HG03135 (cell line): ENCODE results near the gene UNC80.

Experiments
- ATAC-seq: cut with Tn5 transposase; IDR thresholded peaks from one replicate; pipeline ENCODE4 v1.9.1; 2021; ENCODE audit warnings: mild to moderate bottlenecking, moderate library complexity; ENCODE audit not compliant: unreplicated experiment

The UNC80 gene

GRCh38 chr2:209805351-209805750 is 33.7 kb downstream of the UNC80 start:
- ATAC-seq, result no peak

- ATAC-seq, result no peak
Measured at GRCh38 chr2:209806318-209806717, 34.7 kb downstream of the UNC80 start.

DNA sequence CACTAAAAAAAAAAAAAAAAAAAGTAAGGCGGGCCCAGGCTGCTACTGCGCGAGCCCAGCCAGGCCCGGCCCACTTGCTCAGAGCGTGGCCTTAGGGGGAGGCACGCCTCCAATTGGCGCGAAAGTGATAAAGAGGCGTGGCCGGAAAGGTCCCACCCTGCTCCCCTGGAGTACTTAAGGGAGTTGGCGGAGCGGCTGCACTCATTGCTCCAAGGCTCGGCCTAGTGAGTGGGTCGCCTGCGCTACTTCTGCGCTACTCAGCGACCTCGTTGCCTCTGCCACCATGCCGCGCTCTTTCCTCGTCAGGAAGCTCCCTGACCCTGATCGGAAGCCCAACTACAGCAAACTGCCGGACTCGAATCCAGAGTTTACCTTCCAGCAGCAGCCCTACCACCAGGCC is 36.9 kb downstream of the UNC80 start:
- ATAC-seq, result no peak

DNA sequence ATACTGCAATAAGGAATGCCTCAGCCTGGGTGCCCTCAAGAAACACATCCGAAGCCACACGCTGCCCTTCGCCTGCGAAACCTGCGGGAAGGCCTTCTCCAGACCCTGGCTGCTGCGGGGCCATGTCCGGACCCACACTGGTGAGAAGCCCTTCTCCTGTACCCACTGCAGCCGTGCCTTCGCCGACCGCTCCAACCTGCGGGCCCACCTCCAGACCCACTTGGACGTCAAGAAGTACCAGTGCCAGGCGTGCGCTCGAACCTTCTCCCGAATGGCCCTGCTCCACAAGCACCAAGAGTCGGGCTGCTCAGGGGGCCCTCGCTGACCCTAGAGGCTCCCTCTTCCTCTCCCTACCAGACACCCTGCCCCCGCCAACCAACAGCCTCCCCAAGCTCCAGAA is 37.6 kb downstream of the UNC80 start:
- ATAC-seq, result no peak

DNA sequence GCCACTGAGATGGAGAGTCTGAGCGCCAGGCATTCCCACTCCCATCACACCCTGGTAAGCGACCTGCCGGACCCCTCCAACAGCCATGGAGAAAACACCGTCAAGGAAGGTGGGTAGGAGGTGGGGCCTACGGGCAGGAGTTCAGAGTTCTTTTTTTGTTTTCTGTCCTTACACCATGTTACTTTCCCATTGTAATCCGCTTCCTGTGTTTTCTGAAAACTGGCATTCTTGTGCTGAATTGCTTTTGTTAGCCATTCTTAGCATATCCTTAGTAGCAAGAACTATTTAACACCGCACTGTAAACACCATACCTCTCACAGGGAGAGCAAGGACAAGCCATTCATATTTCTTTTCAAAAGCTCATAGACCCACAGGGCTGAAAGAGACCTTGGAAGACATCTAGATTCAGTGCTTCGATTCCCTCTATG is 46.2 kb downstream of the UNC80 start:
- ATAC-seq, result no peak

- ATAC-seq, result no peak
Measured at GRCh38 chr2:209818939-209819338, 47.3 kb downstream of the UNC80 start.

DNA sequence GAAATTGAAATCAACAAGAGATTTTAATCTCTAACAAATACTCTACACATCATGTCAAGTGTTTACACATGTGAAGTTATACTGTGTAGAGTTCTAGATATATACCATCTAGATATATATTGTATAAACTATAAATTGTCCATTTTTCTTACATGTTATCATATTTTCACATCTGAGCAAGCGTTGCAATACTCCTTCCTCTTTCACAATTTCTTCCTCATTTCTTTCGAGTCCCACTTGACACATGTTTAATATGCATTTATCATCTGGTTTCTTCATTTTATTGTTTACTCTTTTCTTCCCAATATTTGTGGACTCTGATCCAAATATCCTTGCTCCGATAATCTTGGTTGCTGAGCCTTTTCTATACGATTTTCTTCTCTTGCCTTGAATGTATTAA is 50.2 kb downstream of the UNC80 start:
- no peak for ATAC-seq

DNA sequence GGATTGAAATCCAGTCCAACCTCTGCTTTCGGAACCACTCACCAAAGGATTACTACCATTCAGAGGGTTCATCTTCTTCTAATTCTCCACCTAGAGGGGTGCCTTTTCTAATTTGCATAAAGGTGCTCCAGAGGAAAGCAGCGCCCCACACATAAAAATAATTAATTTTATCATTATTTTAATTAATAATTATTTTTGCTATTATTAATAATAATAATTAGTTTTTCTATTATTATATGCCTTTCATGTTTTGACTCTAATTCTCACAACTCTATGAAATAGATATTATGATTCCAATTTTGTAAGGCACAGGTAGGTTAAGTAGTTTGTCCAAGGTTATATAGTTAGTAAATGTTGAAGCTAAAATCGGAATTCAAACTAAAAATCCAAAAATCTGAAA is 51.9 kb downstream of the UNC80 start:
- ATAC-seq, result no peak

- no peak for ATAC-seq
Measured at GRCh38 chr2:209824391-209824790, 52.8 kb downstream of the UNC80 start.

- ATAC-seq, result no peak
Measured at GRCh38 chr2:209830722-209831465, 59.3 kb downstream of the UNC80 start.

DNA sequence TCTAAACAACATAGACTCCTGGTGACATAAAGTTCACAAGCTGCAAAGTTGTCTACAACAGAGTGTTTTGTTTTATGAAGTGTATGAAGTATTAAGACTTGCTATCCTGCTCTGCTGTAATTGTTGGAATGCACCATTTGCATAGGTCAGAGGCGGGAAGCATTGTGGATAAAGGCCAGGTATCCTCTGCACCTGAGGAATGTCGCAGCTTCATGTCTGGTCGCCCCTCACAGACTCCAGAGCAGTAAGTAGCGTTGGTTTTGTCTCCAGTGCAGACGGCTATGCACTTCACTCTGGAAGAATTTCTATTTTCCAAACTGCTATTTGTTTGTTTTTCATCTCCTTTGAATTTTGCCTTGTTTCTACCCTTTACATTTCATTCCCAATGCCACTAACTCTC is 63.1 kb downstream of the UNC80 start:
- ATAC-seq, result no peak

DNA sequence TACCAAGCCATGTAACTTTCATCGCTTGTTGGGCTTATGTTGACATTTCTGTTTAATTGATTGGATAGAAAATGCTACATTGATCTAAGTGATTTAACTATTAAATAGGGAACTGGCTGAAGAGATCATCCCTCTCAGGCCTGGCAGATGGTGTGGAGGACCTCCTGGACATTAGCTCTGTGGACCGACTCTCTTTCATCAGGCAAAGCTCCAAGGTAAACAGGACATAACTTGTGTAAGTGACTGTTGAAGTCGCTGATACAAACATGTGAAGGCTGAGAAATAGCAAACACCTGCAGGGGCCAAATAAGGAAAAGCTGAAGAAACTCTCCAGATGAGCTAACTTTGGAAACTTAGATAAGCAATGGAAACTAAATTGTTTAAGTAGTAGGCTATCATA is 68.8 kb downstream of the UNC80 start:
- ATAC-seq, result no peak

DNA sequence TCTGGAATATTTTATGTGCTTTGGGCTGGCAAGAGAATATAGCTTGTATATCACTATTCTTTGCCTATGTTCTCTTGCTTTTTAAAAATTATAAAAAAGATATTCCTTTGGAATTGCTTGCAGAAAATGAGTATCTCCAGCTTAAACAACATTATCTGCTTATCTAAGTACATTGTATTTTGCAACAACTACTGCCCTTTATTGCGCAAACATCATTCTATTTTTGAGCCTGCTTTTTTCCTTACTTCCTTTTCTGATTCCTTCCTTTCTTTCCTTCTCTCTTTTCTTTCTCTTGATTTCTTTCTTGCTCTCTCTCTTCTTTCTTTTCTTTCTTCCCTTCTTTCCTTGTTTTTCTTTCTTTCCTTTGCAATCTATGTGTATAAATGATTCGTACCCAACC is 74.0 kb downstream of the UNC80 start:
- no peak for ATAC-seq

DNA sequence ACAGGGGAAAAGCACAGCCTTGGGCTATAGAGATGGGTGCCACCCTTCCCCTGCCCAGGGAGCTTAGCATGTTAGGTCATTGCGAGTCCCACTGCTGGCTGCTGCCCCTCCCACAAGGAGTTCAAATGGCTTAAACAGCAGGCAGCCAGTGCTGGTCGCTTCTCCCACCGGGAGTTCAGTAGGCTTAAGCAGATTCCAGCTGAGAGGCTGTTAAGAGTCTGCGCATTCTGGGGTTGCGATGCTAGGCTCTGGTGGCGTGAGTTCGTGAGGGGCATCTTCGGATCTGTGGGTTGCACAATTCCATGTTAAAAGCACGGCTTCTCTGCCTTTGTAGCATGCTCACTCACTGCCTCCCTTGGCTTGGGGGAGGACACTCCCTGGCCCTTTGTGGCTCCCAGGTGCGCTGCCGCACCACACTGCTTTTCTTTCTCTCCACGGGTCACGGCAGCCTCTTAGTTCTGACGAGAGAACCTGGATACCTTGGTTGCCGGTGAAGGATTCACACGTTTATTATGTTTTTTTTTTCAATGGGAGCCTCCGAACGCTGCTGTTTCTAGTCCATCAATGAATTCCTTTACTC is 93.2 kb downstream of the UNC80 start:
- no peak for ATAC-seq

- ATAC-seq, result no peak
Measured at GRCh38 chr2:209868271-209868994, 96.8 kb downstream of the UNC80 start.

GRCh38 chr2:209870067-209870466 is 98.4 kb downstream of the UNC80 start:
- ATAC-seq, result no peak

DNA sequence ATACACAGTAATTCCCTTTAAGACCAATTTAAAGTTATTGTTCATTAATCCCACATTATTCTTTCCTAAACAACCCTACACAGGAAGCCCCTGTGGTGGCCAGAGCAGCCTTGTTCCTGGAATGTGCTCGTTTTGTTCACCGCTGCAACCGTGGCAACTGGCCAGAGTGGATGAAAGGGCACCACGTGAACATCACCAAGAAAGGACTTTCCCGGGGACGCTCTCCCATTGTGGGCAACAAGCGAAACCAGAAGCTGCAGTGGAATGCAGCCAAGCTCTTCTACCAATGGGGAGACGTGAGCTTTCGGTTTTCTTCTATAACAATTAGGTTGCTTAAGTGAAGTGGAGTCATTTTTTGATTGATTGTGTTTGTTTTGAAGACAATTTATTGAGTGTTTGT is 101.0 kb downstream of the UNC80 start:
- no peak for ATAC-seq

DNA sequence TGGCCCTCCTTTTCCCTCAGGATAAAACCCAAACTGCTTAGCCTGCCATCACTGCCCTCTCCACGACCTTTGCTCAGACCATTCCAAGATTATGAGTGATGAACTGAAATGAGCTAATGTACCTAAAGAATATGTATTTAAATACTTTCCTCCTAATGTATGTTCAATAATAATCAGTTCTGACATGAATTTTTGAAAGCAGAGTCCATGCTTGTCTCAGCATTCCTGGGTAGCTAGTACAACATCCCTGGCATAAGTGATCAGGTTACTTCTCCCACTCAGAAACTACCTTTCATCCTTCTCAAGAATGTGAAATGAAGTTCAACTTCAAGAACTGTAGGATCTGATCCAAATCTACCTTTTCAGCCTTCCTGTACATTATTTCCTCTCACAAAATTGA is 103.6 kb downstream of the UNC80 start:
- ATAC-seq, result no peak

DNA sequence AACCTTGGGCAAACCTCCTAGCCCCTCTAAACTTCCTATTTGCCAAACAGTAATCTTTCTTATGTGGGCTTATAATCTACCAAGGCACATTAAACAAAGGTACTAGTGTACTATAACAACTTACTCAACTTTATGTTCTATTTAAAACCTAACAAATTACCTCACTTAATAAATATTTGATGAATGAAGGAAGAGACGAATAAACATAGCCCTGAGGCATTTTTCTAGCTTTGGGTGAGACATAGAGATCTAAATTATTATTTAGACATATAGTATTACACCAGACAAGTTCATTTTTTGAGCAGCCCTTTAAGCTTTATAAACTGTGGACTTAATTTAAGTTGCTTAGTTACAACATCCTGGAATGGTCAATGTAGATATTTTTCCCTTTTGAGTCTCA is 104.6 kb downstream of the UNC80 start:
- no peak for ATAC-seq

GRCh38 chr2:209878701-209879100 is 107.1 kb downstream of the UNC80 start:
- no peak for ATAC-seq

DNA sequence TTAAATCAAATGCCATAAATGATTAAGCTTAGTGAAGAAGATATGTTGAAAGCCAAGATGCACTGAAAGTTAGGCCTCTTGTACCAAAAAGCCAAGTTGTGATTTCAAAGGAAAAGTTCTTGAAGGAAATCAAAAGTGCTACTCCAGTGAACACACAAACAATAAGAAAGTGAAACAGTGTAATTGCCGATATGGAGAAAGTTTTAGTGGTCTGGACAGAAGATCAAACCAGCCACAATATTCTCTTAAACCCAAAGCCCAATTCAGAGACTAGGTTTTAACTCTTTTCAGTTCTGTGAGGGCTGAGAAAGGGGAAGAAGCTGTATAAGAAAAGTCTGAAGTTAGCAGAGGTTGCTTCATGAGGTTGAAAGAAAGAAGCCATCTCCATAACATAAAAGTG is 129.0 kb downstream of the UNC80 start:
- no peak for ATAC-seq

DNA sequence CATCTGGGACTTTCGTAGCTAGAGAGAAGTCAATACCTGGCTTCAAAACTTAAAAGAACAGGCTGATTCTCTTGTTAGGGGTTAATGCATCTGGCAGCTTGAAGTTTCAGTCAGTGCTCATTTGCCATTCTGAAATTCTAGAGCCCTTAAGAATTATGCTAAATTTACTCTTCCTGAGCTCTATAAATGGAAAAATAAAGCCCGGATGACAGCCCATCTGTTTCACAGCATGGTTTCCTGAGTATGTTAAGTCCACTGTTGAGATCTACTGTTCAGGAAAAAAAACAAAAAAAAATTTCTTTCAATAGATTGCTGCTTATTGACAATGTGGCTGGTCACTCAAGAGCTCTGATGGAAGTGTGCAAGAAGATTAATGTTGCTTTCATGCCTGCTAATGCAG is 129.5 kb downstream of the UNC80 start:
- ATAC-seq, result no peak
